ENCODE results near the gene ATP6V1F. TPM values are rescaled to one million over a fixed set of nuclear protein-coding genes. Genes with fewer than 3 reads are reported as not detected.
A peak's percentile ranks its signal among the peaks of the same experiment; 100 is the strongest.

Gene ATP6V1F
- total and polyA plus RNA-seq, 2 experiments from 2014 or later = 96.5 to 243 TPM

DNA sequence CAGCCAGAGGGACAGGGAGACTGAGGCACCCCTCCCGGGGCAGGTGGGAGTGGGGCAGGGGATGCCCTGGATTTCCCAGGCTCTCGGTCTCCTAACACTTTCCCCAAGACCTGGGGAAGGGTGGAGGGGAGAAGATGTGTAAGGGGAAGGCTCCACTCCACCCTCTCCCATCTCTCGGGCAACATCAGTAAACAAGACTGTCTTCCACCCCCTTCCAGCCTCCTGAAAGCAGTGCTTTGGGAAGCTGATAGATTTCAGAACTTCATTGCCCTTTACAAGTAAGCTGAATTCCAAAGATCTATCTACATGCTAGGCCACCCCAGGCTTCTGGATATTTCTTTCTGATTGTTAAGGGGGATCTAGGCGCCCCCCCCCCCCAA lies 28.7 kb upstream of the ATP6V1F start:
- peaks cover 28% of the 10 kb centered on the region for H3K4me1 ChIP-seq (ENCODE audit: insufficient read depth)
- peak overlapping the region; percentile 92 for H3K9ac ChIP-seq
- peak overlapping the region; percentile 90 for H3K27ac ChIP-seq
- no peak overlapping the region for H2AFZ ChIP-seq
- 5 to 15% methylated on average over 2 to 4 of the region's 4 CpGs for WGBS, 2 experiments (ENCODE audit: low coverage in 1 of 2, low lambda C conversion rate in 2 of 2, missing lambda C conversion rate in 2 of 2)
- H4K20me1 ChIP-seq (ENCODE audit: insufficient read depth) = no peaks in the 10 kb centered on the region
- H3K4me2 ChIP-seq (ENCODE audit: unreplicated experiment) = peak overlapping the region; percentile 93
- H3K27me3 ChIP-seq (replicated peaks; ENCODE audit: insufficient read depth) = no peaks in the 10 kb centered on the region
- peak overlapping the region; percentile 99 for H3K4me3 ChIP-seq
- peaks cover 48% of the 10 kb centered on the region for H3F3A ChIP-seq (ENCODE audit: insufficient read depth)
- in situ Hi-C loops (cut with MboI) = no loop called here
- no peak for TF ChIP-seq EZH2 (IDR thresholded peaks at IDR 0.05; ENCODE audit: insufficient read depth, poor library complexity, severe bottlenecking)
- H3K36me3 ChIP-seq (ENCODE audit: low read depth) = peaks cover 33% of the 10 kb centered on the region; the same call in 1 of the 2 replicates
- no peaks in the 10 kb centered on the region for H3K9me3 ChIP-seq (ENCODE audit: low read depth)
- peak; percentile 80 for DNase-seq
- no peaks in the 10 kb centered on the region for H3K9me2 ChIP-seq (ENCODE audit: insufficient read depth)
- peaks cover 76% of the 10 kb centered on the region for H3K79me2 ChIP-seq (ENCODE audit: insufficient read depth)

DNA sequence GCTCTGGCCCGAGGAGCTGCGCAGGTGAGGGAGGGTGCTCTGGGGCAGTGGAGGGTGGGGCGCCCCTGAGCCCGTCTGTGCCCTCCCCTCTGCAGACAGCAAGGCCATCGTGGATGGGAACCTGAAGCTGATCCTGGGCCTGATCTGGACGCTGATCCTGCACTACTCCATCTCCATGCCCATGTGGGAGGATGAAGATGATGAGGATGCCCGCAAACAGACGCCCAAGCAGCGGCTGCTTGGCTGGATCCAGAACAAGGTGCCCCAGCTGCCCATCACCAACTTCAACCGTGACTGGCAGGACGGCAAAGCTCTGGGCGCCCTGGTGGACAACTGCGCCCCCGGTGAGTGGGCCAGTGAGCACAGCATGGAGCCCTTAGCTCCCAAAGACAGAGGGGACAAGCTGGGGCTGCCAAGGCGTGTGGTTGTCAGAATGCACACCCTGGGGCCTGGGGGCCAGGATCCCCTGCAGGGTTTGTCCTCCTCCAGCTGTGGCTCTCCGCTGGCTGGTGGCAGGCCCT lies 27.4 kb upstream of the ATP6V1F start:
- H3K4me2 ChIP-seq (ENCODE audit: unreplicated experiment) = peak overlapping the region; percentile 40
- peaks cover 45% of the 10 kb centered on the region; the same call in 1 of the 2 replicates for H3K36me3 ChIP-seq (ENCODE audit: low read depth)
- DNase-seq = no peak

DNA sequence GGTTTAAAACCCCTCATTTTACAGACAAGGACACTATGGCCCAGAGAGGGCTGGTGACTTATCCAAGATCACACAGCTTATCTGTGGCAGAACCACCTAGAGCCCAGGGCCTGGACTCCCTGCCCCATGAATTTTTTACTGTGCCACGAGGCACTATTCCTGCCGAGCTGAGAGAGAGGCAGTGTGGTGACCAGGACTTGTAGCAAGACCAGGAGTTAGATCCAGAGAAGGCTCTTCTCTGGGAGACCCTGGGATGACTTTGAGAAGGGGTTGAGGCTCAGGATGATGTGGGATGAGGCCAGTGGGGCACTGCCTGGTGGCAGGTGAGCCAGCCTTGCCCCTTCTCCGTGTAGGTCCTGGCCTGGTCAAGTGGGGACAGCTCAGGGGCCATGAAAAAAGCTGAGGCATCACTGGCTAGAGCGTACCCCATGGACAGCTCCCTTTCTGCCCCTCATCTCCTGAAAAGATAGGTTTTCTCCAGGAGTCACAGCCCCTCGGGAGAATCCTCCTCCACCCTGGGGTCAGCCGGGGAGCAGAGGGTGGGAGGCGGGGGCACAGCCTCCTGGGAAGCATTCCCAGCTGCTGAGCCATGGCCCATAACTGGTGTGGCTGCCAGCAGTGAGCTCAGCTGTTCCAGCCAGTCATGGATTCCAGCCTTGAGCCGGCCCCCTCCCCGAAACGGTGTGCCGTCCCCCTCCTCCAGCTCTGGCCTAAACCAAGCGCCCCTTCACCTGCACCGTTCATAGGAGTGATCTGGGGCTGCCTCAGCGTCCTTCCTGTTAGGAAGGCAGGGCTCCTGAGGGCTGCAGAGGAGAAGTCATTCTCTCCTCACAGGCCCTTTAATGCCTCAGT lies 26.6 kb upstream of the ATP6V1F start:
- peaks cover 53% of the 10 kb centered on the region for H3F3A ChIP-seq (ENCODE audit: insufficient read depth)
- DNase-seq = peak; percentile 87
- no peaks in the 10 kb centered on the region for H3K9me2 ChIP-seq (ENCODE audit: insufficient read depth)
- in situ Hi-C loops (cut with MboI) = no loop called here
- 38 to 42% methylated on average over 13 to 14 of the region's 14 CpGs for WGBS, 2 experiments (ENCODE audit: low coverage in 1 of 2, low lambda C conversion rate in 2 of 2, missing lambda C conversion rate in 2 of 2)
- TF ChIP-seq EZH2phosphoT487 (IDR thresholded peaks at IDR 0.05; ENCODE audit: insufficient read depth, low read depth) (no peak), EZH2 (IDR thresholded peaks at IDR 0.05; ENCODE audit: insufficient read depth, poor library complexity, severe bottlenecking) (no peak)
- no peaks in the 10 kb centered on the region for H3K27me3 ChIP-seq (replicated peaks; ENCODE audit: insufficient read depth)
- H3K27ac ChIP-seq = peak overlapping the region; percentile 77
- H3K36me3 ChIP-seq (ENCODE audit: low read depth) = peaks cover 53% of the 10 kb centered on the region; the same call in 1 of the 2 replicates
- peak overlapping the region; percentile 40 for H3K4me2 ChIP-seq (ENCODE audit: unreplicated experiment)
- peaks cover 79% of the 10 kb centered on the region for H3K79me2 ChIP-seq (ENCODE audit: insufficient read depth)
- no peaks in the 10 kb centered on the region for H3K9me3 ChIP-seq (ENCODE audit: low read depth)
- H4K20me1 ChIP-seq (ENCODE audit: insufficient read depth) = no peaks in the 10 kb centered on the region
- H2AFZ ChIP-seq = no peak overlapping the region
- no peak overlapping the region for H3K4me3 ChIP-seq
- H3K9ac ChIP-seq = peak overlapping the region; percentile 61
- H3K4me1 ChIP-seq (ENCODE audit: insufficient read depth) = peaks cover 19% of the 10 kb centered on the region

More for the DNA sequence above, 27.4 kb upstream of the ATP6V1F start:
- Histone ChIP-seq H3K27ac (peak overlapping the region; percentile 90; the same call in 1 of the 2 replicates), H3K4me3 (no peak overlapping the region), H3K9ac (peak overlapping the region; percentile 58), H3K9me3 (ENCODE audit: low read depth) (no peaks in the 10 kb centered on the region), H3K9me2 (ENCODE audit: insufficient read depth) (no peaks in the 10 kb centered on the region), H4K20me1 (ENCODE audit: insufficient read depth) (no peaks in the 10 kb centered on the region), H3F3A (ENCODE audit: insufficient read depth) (peaks cover 46% of the 10 kb centered on the region), H3K27me3 (replicated peaks; ENCODE audit: insufficient read depth) (no peaks in the 10 kb centered on the region), H3K79me2 (ENCODE audit: insufficient read depth) (peaks cover 86% of the 10 kb centered on the region), H2AFZ (no peak overlapping the region), H3K4me1 (ENCODE audit: insufficient read depth) (peaks cover 19% of the 10 kb centered on the region)
- in situ Hi-C loops (cut with MboI) = no loop called here
- TF ChIP-seq EZH2 (IDR thresholded peaks at IDR 0.05; ENCODE audit: insufficient read depth, poor library complexity, severe bottlenecking) (no peak), EZH2phosphoT487 (IDR thresholded peaks at IDR 0.05; ENCODE audit: insufficient read depth, low read depth) (no peak)
- 92 to 94% methylated on average over 14 to 16 of the region's 16 CpGs for WGBS, 2 experiments (ENCODE audit: low coverage in 1 of 2, low lambda C conversion rate in 2 of 2, missing lambda C conversion rate in 2 of 2)

DNA sequence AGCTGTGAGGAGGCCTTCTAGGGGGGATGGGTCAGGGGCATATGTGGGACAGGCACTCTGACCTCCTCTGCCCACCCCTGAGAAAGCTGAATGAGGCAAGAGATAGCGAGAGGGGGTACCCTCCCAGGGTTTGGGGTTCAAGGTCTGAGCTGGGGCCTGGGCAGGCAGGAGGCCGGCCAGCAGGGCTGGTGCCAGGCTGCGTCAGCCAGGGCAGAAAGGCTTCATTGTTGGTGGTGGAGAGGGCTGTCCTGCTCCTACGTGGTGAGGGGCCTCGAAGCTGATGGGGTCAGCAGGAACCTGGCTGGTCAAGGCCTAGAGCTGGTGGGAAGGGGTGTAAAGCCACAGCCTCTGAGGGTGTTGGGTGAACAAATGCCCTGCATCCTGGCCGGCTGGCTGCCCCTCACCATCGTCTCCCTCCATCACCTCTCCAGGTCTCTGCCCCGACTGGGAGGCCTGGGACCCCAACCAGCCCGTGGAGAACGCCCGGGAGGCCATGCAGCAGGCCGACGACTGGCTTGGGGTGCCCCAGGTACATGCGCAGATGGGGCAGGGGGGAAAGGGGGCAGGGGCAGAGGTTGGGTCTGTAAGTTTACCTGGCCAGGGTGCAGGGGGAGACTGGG lies 25.8 kb upstream of the ATP6V1F start:
- Histone ChIP-seq H3K4me3 (no peak overlapping the region), H3K4me1 (ENCODE audit: insufficient read depth) (peaks cover 25% of the 10 kb centered on the region), H3K36me3 (ENCODE audit: low read depth) (peaks cover 61% of the 10 kb centered on the region; the same call in 1 of the 2 replicates), H3F3A (ENCODE audit: insufficient read depth) (peaks cover 61% of the 10 kb centered on the region), H3K9ac (peak overlapping the region; percentile 61), H3K4me2 (ENCODE audit: unreplicated experiment) (no peak overlapping the region), H2AFZ (no peak overlapping the region), H3K9me2 (ENCODE audit: insufficient read depth) (no peaks in the 10 kb centered on the region), H4K20me1 (ENCODE audit: insufficient read depth) (no peaks in the 10 kb centered on the region), H3K79me2 (ENCODE audit: insufficient read depth) (peaks cover 71% of the 10 kb centered on the region), H3K9me3 (ENCODE audit: low read depth) (no peaks in the 10 kb centered on the region), H3K27ac (peak overlapping the region; percentile 77), H3K27me3 (replicated peaks; ENCODE audit: insufficient read depth) (no peaks in the 10 kb centered on the region)
- DNase-seq = no peak
- TF ChIP-seq EZH2 (IDR thresholded peaks at IDR 0.05; ENCODE audit: insufficient read depth, poor library complexity, severe bottlenecking) (no peak), EZH2phosphoT487 (IDR thresholded peaks at IDR 0.05; ENCODE audit: insufficient read depth, low read depth) (no peak)
- in situ Hi-C loops (cut with MboI) = no loop called here
- WGBS, 2 experiments (ENCODE audit: low coverage in 1 of 2, low lambda C conversion rate in 2 of 2, missing lambda C conversion rate in 2 of 2) = 93 to 95% methylated on average over 11 to 14 of the region's 14 CpGs

All from GM23248 (cell line).